ENCODE results near the gene VAV2. TPM values are rescaled to one million over a fixed set of nuclear protein-coding genes. Genes with fewer than 3 reads are reported as not detected.

VAV2 gene
- total and polyA plus RNA-seq, 2 experiments from 2014 or later: 8.1 to 28.9 TPM

DNA sequence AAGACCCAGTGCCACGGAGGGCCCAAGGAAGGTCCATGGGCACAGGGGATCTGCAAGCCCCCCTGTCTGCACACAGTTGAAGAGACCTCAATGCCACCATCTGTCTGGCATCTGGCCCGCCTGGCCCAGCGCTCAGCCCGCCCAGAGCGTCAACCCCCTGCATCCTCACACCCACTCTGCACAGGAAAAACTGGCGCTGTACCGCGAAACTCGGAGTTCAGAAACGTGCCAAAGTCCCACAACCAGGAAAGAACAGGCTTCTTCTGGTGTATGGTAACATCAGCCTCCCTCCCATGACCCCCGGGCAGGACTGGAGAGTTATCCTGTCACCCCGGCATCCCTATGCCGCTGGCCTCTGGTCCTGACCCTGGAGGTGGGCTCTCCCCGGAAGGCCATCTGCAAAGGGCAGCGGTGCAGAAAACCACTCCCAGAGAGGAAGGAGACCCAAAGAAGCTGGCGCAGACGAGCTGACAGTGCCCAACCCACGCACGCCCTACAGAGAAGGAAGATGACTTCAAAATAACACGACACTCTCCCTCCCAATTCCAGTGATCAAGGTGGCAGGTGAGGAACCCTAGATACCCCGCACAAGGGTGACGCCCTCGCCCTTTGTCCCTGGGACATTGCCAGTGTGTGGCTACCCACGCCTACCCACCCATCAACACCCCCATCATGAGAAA lies 18.9 kb downstream of the VAV2 start:
- Histone ChIP-seq H3K9me2 (ENCODE audit: insufficient read depth) (no peaks in the 10 kb centered on the region), H3K27me3 (ENCODE audit: insufficient read depth) (no peaks in the 10 kb centered on the region), H3K4me2 (no peak overlapping the region), H3K36me3 (ENCODE audit: insufficient read depth) (no peaks in the 10 kb centered on the region), H3K4me3 (no peak overlapping the region), H4K20me1 (replicated peaks; ENCODE audit: insufficient read depth) (peaks cover 8% of the 10 kb centered on the region), H3K79me2 (replicated peaks; ENCODE audit: insufficient read depth) (peaks cover 97% of the 10 kb centered on the region), H3K27ac (ENCODE audit: low read depth) (no peak overlapping the region), H3K4me1 (ENCODE audit: insufficient read depth) (peaks cover 10% of the 10 kb centered on the region), H3F3A (replicated peaks; ENCODE audit: low read depth) (no peaks in the 10 kb centered on the region), H2AFZ (no peak overlapping the region)
- H3K9me3 Mint-ChIP-seq: no peaks in the 10 kb centered on the region
- H3K4me3 Mint-ChIP-seq: no peak overlapping the region
- H3K36me3 Mint-ChIP-seq (ENCODE audit: low read depth): no peaks in the 10 kb centered on the region
- H3K4me1 Mint-ChIP-seq: peaks cover 42% of the 10 kb centered on the region
- no peak for ATAC-seq
- peaks cover 12% of the 10 kb centered on the region for H3K27me3 Mint-ChIP-seq (ENCODE audit: insufficient read depth, low read depth, poor library complexity)
- TF ChIP-seq EZH2phosphoT487 (IDR thresholded peaks at IDR 0.05; ENCODE audit: unreplicated experiment) (no peak), NANOG (IDR thresholded peaks at IDR 0.05; ENCODE audit: borderline replicate concordance) (no peak), JUNB (IDR thresholded peaks at IDR 0.05; ENCODE audit: unreplicated experiment) (no peak), ZNF114 (CRISPR knock-in tag; IDR thresholded peaks at IDR 0.05) (no peak), CREB1 (CRISPR knock-in tag; IDR thresholded peaks at IDR 0.05; ENCODE audit: low read depth) (no peak), STAT1 (IDR thresholded peaks at IDR 0.05; ENCODE audit: unreplicated experiment) (no peak)
- TF ChIP-seq, protein P1, sequence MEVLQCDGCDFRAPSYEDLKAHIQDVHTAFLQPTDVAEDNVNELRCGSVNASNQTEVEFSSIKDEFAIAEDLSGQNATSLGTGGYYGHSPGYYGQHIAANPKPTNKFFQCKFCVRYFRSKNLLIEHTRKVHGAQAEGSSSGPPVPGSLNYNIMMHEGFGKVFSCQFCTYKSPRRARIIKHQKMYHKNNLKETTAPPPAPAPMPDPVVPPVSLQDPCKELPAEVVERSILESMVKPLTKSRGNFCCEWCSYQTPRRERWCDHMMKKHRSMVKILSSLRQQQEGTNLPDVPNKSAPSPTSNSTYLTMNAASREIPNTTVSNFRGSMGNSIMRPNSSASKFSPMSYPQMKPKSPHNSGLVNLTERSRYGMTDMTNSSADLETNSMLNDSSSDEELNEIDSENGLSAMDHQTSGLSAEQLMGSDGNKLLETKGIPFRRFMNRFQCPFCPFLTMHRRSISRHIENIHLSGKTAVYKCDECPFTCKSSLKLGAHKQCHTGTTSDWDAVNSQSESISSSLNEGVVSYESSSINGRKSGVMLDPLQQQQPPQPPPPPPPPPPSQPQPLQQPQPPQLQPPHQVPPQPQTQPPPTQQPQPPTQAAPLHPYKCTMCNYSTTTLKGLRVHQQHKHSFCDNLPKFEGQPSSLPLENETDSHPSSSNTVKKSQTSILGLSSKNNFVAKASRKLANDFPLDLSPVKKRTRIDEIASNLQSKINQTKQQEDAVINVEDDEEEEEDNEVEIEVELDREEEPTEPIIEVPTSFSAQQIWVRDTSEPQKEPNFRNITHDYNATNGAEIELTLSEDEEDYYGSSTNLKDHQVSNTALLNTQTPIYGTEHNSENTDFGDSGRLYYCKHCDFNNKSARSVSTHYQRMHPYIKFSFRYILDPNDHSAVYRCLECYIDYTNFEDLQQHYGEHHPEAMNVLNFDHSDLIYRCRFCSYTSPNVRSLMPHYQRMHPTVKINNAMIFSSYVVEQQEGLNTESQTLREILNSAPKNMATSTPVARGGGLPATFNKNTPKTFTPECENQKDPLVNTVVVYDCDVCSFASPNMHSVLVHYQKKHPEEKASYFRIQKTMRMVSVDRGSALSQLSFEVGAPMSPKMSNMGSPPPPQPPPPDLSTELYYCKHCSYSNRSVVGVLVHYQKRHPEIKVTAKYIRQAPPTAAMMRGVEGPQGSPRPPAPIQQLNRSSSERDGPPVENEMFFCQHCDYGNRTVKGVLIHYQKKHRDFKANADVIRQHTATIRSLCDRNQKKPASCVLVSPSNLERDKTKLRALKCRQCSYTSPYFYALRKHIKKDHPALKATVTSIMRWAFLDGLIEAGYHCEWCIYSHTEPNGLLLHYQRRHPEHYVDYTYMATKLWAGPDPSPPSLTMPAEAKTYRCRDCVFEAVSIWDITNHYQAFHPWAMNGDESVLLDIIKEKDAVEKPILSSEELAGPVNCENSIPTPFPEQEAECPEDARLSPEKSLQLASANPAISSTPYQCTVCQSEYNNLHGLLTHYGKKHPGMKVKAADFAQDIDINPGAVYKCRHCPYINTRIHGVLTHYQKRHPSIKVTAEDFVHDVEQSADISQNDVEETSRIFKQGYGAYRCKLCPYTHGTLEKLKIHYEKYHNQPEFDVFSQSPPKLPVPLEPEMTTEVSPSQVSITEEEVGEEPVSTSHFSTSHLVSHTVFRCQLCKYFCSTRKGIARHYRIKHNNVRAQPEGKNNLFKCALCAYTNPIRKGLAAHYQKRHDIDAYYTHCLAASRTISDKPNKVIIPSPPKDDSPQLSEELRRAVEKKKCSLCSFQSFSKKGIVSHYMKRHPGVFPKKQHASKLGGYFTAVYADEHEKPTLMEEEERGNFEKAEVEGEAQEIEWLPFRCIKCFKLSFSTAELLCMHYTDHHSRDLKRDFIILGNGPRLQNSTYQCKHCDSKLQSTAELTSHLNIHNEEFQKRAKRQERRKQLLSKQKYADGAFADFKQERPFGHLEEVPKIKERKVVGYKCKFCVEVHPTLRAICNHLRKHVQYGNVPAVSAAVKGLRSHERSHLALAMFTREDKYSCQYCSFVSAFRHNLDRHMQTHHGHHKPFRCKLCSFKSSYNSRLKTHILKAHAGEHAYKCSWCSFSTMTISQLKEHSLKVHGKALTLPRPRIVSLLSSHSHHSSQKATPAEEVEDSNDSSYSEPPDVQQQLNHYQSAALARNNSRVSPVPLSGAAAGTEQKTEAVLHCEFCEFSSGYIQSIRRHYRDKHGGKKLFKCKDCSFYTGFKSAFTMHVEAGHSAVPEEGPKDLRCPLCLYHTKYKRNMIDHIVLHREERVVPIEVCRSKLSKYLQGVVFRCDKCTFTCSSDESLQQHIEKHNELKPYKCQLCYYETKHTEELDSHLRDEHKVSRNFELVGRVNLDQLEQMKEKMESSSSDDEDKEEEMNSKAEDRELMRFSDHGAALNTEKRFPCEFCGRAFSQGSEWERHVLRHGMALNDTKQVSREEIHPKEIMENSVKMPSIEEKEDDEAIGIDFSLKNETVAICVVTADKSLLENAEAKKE (CRISPR knock-in tag; IDR thresholded peaks at IDR 0.05): no peak
- TF ChIP-seq, protein P2, sequence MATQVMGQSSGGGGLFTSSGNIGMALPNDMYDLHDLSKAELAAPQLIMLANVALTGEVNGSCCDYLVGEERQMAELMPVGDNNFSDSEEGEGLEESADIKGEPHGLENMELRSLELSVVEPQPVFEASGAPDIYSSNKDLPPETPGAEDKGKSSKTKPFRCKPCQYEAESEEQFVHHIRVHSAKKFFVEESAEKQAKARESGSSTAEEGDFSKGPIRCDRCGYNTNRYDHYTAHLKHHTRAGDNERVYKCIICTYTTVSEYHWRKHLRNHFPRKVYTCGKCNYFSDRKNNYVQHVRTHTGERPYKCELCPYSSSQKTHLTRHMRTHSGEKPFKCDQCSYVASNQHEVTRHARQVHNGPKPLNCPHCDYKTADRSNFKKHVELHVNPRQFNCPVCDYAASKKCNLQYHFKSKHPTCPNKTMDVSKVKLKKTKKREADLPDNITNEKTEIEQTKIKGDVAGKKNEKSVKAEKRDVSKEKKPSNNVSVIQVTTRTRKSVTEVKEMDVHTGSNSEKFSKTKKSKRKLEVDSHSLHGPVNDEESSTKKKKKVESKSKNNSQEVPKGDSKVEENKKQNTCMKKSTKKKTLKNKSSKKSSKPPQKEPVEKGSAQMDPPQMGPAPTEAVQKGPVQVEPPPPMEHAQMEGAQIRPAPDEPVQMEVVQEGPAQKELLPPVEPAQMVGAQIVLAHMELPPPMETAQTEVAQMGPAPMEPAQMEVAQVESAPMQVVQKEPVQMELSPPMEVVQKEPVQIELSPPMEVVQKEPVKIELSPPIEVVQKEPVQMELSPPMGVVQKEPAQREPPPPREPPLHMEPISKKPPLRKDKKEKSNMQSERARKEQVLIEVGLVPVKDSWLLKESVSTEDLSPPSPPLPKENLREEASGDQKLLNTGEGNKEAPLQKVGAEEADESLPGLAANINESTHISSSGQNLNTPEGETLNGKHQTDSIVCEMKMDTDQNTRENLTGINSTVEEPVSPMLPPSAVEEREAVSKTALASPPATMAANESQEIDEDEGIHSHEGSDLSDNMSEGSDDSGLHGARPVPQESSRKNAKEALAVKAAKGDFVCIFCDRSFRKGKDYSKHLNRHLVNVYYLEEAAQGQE (IDR thresholded peaks at IDR 0.05; ENCODE audit: unreplicated experiment): no peak
- H3K27ac Mint-ChIP-seq: no peak overlapping the region
- no peak for DNase-seq (ENCODE audit: low spot score)

All from GM23338 (cell line).